T-helper 22 cell (primary cell): ENCODE results near the gene ZNF445.
"Not testable (repeated sequence)": the region's sequence is repeated elsewhere in the genome, so short reads cannot be mapped to it uniquely, and the experiment has no call there.

Experiments
- DNase-seq: peaks from one replicate; pipeline ENCODE4 v3.0.0-alpha.2; 2020; ENCODE audit warnings: low read depth

ZNF445 gene

DNA sequence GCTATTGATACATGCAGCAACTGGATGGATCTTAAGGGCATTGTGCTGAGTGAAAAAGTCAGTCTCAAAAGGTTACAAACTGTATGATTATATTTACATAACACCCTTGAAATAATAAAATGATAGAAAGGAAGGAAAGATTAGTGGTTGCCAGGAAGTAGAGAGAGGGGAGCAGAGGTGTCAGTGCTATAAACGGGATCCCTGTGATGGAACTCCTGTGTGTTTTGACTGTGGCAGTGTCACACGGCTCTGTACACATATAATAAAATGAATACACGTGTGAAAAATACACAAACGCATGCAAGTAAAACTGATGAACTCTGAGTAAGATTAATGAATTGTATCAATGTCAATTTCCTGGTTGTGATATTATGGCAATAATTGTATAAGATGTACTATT, 78.6 kb downstream of the ZNF445 start:
- DNase-seq, result no peak

GRCh38 chr3:44398271-44398670, 79.2 kb downstream of the ZNF445 start:
- DNase-seq, result not testable (repeated sequence)

- DNase-seq, result no peak
Observed at GRCh38 chr3:44396200-44397171, 81.0 kb downstream of the ZNF445 start.

DNA sequence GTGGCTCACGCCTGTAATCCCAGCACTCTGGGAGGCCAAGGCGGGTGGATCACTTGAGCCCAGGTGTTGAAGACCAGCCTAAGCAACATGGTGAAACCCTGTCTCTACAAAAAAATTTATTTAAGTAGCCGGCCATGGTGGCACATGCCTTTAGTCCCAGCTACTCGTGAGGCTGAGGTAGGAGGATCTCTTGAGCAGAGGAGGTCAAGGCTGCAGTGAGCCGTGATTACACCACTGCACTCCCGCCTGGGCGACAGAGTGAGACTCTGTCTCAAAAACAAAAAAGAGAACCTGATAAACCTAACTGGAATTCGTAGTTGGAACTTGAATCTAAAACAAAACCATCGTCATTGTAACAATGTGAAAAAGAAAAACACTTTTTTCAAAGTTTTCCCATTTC, 81.8 kb downstream of the ZNF445 start:
- no peak for DNase-seq

DNA sequence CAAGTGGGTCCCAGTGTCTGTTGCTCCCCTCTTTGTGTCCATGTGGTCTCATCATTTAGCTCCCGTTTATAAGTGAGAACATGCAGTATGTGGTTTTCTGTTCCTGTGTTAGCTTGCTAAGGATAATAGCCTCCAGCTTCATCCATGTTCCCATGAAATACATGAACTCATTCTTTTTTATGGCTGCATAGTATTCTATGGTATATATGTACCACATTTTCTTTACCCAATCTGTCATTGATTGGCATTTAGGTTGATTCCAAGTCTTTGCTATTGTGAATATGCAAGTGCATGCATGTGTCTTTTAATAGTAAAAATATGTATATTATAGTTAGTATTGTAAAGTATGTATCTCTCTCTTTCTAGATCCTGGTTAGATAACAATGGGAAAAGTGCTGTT, 85.0 kb downstream of the ZNF445 start:
- no peak for DNase-seq

- DNase-seq, result no peak
Observed at GRCh38 chr3:44387404-44387803, 90.1 kb downstream of the ZNF445 start.
